Adrenal gland (tissue), 5 donors: ENCODE measurements around the gene IGFL2.

Source experiments
- CTCF ChIP-seq, 6 experiments: fragments of 450-650 bp in 4 of 6; fragments of 200-600 bp in 2 of 6; sonication (generic) in 1 of 6; IDR thresholded peaks; 1 replicate in 5 of 6; 2 replicates in 1 of 6; pipeline versions ENCODE4 v1.5.1 to v1.8.0; 2016 to 2021; ENCODE audit warnings: antibody characterized with exemption in 6 of 6, mild to moderate bottlenecking in 2 of 6, moderate library complexity in 1 of 6
- POLR2A ChIP-seq, 2 donors: fragments of 450-650 bp; IDR thresholded peaks; one replicate each; pipeline ENCODE4 v1.6.1; 2017; ENCODE audit warnings: antibody characterized with exemption in 2 of 2, mild to moderate bottlenecking in 2 of 2, moderate library complexity in 1 of 2
- donor health status: DM: no; HTN: no; CAD: no.

DNA sequence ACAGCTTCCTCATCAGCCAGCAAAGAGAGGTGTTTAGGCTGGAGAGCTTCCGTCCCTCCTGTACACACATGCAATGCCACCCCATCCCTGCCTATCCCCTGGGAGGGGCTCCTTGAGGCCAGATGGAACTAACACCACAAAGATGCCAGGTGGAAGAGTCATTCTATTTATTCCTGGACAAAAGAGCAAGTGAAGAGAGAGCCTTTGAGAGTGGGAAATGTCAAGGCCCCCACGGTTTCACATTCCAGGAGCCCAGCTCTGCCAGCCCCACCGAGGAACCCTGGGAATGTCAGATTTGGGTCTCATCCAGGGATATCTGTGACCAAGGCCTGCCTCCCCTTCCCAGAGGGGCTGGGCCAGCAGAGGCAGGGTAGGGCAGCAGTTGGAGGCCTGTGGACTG, 50.7 kb downstream of the IGFL2 start:
- TF ChIP-seq POLR2A (IDR thresholded peaks at IDR 0.05) (no peak), CTCF (IDR thresholded peaks at IDR 0.05) (no peak)
